IPS-NIHi11 (cell line): ENCODE results near the gene CAMK2N1.
"Not testable (repeated sequence)": the region's sequence is repeated elsewhere in the genome, so short reads cannot be mapped to it uniquely, and the experiment has no call there.

Experiments
- DNase-seq: peaks from one replicate; pipeline ENCODE4 v3.0.0; 2012; ENCODE audit warnings: mixed read lengths, low spot score

CAMK2N1 gene

DNA sequence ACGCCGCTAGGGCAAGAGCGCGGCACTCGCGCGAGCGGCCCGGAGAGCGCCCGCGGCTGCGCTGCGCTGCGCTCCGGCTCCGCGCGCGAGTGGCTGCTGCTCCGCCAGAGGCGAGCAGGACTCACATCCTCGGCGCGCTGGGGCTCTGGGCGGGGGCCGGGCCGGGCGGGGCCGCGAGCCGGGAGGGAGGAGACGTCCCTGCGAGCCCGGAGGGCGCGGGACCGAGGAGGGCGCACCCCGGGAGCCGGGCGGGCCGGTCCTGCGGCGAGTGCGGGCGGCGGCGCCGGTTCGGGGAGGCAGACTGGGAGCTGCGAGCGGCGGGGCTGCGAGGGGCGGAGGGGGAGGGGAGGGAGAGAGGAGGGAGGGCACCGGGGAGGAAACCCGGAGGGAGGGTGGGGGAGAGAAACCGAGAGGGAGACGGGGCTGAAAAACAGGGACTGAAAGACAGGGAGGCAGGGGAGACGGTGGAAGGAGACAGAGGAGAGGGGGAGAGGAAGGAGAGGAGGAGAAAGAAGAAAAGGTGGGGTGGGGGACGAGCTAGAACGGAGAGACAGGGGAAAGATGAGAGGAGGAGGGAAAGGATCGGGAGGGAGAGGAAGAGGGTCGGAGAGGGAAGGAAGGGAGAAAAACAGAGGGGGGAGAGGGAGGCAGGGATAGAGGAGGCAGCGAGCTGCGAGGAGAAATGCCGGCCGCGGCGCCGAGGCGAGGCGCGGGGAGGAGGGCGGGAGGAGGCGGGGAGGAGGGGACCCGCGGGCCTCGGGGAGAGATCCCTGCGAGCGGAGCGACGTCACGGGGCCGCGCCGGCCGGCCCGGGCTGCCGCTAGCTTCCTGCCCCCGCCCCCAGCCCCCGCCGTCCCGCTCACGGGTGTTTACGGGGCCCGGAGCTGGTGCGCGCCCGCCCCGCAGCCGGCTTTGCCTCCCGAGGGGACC is at the start of gene CAMK2N1:
Gene CAMK2N1, minus strand, starts transcription at position 684 of the 930 bp plus-strand sequence. CDS start 831 bp downstream, outside the sequence.
- DNase-seq = peak; percentile 83

GRCh38 chr1:20534659-20535417 is 48.8 kb upstream of the CAMK2N1 start:
- peak; percentile 33 for DNase-seq

- DNase-seq = no peak
These were observed 47.6 kb upstream of the CAMK2N1 start for GRCh38 chr1:20533635-20534034.

DNA sequence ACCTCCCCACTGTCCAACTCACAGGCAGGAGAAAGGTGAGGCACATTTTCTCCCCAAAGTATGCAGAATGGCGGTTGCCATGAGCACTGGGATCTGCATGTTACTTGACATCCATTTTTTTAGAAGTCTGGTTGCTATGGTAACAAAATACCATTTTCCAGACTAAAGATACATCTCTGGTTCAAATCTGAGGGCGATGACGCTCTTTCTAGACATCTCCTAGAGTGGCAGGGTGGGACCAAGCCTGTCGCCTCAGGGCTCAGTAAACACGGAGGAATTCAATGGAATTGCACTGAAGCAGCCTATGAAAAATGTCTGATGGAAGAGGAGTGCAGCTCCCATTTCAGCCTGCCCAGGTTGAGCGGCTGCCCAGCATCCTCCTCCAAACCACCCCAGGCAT is 44.9 kb upstream of the CAMK2N1 start:
- DNase-seq = no peak

DNA sequence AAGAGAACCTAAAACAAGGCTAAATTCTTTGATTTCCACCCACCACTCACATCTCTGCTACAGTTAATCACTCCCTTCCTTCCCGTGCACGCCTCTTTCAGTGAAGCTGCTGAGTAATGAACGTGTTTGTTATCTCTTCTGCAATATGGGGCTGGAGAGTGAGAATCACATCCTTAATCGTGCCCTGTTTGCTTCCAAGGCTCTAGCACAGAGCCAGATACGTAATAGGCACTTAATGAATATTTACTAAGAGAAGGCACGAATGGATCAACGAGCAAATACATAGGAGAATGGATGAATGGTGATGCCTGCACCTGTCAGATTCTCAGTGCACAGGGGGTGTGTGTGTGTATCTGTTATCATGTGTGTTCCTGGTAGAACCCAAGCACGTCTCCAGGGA is 44.3 kb upstream of the CAMK2N1 start:
- DNase-seq = no peak

DNA sequence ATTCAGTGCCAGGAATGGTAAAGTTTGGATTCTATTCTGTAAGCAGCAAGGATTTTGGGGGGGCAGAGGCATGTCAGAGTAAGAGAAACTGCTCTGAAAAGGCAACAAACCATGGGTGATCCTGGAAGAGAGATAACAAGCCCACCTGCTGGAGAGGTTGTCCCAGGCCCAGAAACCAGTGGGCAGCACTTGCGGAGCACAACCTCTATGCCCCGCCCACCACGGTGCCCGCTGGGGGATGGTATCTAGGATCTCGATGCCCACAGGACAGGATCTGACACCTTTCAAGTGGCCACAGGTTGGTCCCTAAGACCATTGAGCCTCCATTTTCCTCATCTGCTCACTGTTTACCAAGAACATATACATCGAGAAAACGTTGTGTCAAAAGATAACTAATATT is 42.2 kb upstream of the CAMK2N1 start:
- DNase-seq = no peak

- no peak for DNase-seq
These were observed 40.3 kb upstream of the CAMK2N1 start for GRCh38 chr1:20526267-20526666.

- DNase-seq = peak; percentile 75
These were observed 36.2 kb upstream of the CAMK2N1 start for GRCh38 chr1:20521960-20522861.

DNA sequence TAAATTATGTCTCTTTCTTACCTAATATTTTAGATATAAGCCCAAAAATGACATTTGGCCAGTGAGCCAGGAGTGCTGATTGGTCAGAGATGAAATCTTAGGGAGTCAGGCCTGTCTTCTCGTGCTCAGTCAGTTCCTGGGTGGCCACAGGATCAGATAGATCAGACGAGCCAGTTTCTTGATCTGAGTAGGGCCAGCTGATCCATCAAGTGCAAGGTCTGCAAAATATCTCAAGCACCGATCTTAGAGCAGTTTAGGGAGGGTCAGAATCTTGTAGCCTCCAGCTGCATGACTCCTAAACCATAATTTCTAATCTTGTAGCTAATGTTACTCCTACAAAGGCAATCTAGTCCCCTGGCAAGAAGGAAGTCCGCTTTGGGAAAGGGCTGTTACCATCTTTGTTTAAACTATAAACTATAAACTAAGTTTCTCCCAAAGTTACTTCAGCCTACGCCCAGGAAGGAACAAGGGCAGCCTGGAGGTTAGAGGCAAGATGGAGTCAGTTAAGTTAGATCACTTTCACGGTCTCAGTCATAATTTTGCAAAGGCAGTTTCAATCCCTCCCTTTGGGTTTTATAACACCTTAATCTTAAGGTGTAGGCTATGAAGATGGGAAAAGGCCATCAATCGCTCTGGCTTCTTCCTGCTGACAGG is 33.7 kb upstream of the CAMK2N1 start:
- DNase-seq = not testable (repeated sequence)

DNA sequence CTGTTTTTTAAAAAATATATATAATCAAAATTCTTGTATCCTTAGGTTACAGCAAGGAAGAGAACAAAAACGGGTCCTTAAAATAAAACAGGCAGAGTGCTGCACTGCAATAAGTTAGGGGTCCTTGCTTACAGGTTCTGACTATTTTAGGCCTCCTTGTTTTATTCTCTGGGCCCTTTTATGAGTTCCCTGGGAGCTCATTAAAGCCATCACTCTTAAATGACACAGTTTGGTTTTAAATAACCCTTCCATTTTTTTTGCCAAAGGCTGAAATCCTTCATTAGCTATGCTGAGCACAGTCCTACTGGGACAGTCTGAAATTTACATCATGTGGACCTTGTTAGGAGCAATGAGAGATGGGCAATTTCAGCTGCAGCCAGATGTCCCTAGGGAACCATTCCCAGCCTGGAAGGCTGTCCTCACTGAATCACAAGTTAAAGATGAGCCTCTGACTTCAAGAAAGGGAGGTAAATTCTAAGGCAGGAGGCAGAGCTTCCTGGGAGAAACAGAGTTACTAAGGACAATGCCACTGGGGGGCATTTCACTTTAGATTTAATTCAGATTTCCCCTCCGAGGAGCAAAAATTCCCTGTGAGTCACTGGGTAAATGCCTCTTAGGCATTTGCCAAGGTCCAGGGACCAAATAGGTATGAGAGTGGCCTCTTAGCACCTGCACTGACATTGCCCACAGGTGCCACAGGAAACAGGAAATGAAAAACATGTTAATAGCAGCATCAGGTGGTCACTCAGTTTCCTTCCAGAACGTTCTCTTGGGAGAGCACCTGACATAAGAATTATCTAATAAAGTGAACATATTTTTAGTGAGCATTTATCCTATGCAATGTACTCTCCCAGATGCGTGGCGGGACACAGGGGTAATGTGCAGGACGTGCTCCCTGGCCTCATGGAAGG is 25.8 kb upstream of the CAMK2N1 start:
- DNase-seq = no peak

- no peak for DNase-seq
These were observed 22.4 kb upstream of the CAMK2N1 start for GRCh38 chr1:20508411-20508771.

DNA sequence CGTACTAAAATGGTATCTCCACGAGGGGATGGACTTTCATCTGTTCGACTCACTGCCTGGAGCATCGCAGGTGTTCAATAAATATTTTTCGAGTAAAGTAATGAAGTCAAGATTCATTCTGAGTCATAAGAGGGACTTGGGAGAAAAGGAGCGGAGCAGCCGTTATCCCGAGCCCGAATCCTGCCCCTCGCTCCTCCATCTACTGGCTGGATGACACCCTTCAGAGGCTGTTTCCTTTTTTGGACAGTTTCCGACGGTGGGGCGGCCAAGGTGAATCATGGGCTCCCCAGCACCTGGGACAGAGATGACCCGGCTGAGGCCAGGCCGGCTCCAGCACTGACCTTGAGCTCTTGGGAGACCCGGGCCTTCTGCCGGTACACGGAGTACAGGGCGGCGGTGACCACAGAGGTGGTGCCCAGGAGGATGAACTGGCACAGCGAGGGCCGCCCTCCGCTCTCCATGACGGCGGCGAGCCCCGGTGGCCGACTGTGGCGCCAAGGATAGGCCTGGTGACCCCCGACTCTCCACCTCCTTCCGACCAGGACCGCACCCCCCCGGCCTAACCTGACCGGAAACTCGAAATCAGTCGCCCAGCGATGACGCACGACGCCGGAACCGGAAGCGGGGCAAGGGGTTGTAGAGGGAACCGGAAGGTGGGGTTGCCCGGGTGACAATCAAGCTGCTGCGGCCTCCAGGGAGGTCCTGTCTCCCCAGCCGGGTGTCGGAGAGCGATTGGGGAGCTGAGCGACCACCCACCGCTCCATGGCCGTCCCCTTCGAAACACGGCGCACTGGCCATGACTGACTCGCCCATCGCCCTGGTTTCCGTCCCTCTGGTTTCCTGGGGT is 21.8 kb upstream of the CAMK2N1 start, which contains the start of gene MUL1:
Gene MUL1, minus strand, starts transcription at position 588 of the 847 bp plus-strand sequence. Its CDS starts 127 bp downstream, at position 461.
- DNase-seq = peak; percentile 98

DNA sequence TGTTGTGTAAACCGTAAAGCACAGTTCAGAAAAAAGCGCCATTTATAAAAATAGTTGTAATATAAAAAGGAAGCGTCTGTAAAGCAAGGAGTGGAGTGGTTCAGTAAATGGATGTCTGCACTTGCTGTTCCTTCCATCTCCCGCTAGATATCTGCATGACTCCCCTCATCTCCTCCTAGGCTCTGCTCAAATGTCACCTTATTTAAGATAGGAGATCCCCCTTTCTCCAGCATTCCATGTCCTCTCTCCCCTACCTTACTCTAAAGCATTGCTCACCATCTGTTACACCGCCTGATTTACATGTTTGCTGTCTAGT is 21.2 kb upstream of the CAMK2N1 start:
- no peak for DNase-seq

- DNase-seq = no peak
These were observed 19.5 kb upstream of the CAMK2N1 start for GRCh38 chr1:20505488-20505887.

DNA sequence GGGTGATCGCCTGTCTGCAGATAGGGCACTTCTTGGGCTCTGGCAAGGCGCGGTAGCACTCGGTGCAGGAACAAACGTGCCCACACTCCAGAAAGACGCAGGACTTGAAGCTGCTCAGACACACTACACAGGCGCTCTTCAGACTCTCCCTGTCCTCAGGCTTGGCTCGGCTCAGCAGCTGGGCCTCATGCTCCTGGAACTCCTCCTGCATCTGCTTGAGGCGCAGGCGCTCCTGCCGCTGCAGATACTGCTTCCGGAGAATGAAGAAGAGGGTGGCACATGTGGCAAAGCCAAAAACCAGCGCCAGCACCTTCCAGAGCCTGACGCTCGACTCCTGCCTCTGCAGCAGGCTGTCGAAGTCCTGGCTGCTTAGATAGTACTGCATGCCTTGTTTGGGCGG is 14.7 kb upstream of the CAMK2N1 start:
- no peak for DNase-seq

GRCh38 chr1:20499718-20500117 is 13.7 kb upstream of the CAMK2N1 start:
- no peak for DNase-seq

DNA sequence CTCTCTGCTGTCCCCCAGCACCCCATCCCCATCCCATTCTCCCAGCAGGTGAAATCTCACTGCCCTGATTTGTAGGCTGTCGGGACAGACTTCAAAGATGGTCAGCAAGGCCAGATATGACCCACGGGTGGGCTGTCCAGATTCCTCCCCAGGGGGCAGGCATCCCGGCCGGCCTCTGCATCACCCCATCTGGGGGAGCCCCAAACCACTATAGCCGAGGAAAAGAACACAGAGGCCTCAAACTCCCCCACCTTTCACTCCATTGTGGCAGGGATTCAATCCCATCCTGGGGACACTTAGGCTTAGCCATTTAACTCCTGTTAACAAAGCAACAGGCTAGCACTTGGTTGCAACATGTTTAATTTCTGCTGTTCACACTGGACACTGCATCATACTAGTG is 13.1 kb upstream of the CAMK2N1 start:
- DNase-seq = no peak

DNA sequence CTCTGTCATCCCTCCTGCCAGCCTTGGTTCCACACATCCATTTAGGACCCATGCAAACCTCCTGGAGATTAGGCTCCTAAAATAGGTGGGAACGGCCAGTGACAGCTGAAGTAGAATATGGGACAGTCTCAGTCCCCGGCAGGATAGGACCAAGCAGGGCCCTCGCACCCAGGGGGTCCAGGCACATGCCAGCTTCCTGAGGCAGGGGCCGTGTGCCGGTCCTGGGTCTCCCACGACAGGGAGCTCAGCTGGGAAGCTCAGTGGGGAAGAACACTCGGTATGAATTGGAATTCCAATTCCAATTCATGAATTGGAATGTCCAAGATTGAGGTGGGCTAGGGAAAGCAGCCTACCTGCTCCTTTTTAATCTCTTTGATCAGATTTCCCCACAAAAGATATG is 12.1 kb upstream of the CAMK2N1 start:
- DNase-seq = no peak

DNA sequence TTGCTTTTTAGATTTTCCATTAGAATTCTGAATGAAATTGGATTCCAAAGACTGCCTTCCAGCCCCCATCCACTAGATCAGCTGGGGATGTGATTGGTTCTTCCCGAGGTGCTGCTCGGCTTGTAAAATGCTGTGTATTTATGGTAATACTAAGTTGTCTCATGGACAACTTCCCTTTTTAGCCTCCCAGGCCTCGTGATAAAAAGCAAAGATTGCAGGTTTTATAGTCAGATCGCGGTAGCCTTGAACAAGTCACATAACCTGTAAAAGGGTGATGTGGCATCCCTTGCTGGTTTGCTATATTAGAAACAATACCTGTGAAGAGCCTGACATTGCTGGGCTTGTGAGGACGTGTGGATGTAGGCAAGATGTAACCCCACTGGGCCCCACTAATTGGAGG is 11.5 kb upstream of the CAMK2N1 start:
- DNase-seq = no peak
